HG02623 (cell line): ENCODE measurements around the gene TBCK.
A peak's percentile ranks its signal among the peaks of the same experiment; 100 is the strongest.
"Not testable (repeated sequence)": the region's sequence is repeated elsewhere in the genome, so short reads cannot be mapped to it uniquely, and the experiment has no call there.

ENCODE experiments used
- ATAC-seq: cut with Tn5 transposase; IDR thresholded peaks from one replicate; pipeline ENCODE4 v1.9.1; 2021; ENCODE audit warnings: moderate library complexity; ENCODE audit not compliant: unreplicated experiment

The TBCK gene

DNA sequence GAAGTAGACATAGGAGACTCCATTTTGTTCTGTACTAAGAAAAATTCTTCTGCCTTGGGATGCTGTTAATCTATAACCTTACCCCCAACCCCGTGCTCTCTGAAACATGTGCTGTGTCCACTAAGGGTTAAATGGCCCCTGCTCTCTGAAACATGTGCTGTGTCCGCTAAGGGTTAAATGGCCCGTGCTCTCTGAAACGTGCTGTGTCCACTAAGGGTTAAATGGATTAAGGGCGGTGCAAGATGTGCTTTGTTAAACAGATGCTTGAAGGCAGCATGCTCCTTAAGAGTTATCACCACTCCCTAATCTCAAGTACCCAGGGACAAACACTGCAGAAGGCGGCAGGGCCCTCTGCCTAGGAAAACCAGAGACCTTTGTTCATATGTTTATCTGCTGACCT lies 5.8 kb upstream of the TBCK start:
- not testable (repeated sequence) for ATAC-seq

DNA sequence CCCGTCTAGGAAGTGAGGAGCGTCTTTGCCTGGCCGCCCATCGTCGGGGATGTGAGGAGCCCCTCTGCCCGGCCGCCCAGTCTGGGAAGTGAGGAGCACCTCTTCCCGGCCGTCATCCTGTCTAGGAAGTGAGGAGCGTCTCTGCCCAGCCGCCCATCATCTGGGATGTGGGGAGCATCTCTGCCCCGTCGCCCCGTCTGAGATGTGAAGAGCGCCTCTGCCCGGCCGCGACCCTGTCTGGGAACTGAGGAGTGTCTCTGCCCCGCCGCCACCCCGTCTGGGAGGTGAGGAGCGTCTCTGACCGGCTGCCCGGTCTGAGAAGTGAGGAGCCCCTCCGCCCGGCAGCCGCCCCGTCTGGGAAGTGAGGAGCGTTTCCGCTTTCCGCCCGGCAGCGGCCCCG lies 5.2 kb upstream of the TBCK start:
- not testable (repeated sequence) for ATAC-seq

DNA sequence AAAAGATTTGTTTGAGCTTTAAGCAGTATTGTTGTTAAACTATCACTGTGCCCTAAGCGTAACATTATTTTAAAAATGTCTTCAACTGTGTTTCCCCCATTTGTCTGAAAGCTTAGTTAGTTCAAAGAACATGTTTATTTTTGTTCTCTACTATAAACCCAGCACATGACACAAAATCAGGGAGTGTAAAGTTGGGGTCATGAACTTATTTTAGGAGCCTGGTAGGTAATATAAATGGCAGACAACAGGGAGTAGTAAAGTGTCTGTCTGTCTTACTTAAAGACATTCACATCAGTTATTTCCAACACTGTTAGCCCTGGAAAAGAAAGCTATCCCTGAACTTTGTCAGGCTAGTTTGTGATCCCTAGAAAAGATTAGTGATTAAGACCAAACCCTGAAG lies 4.2 kb upstream of the TBCK start:
- no peak for ATAC-seq

DNA sequence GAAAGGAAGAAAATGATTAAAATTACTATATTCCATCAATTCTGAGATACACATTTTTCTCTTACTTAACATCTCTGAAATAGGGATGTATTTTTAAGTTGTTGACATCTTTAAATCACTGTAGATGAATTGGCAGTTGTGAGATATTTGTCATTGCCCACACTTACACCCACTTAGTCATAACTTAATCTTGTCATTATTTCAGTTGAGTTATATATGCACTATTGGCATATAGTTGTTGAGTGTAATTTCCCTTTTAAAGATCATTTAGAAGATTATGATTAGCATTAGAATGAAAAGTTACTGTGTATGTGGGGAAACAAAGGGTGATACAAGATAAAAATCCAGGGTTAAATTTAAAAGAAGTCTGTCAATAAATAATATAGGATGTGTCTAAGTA lies 2.5 kb upstream of the TBCK start:
- ATAC-seq = no peak

DNA sequence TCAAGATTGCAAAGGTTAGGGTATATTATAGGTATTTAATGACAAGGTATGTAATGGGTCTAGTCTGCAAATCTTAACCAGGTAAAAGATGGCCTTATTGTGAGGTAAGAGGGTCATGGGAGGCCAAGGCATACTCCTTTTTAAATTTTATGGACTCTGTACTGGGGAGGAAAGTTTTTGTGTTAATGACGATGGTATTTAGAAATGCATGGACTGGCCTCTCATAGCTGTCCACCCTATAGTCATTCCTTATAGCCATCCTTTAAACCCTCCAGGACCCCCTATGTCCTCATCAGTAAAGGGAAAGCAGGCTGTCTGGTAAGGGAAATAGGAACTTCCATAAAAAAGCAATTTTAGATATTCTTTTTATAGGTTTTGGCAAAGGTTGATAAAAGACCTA lies 1.8 kb upstream of the TBCK start:
- no peak for ATAC-seq

DNA sequence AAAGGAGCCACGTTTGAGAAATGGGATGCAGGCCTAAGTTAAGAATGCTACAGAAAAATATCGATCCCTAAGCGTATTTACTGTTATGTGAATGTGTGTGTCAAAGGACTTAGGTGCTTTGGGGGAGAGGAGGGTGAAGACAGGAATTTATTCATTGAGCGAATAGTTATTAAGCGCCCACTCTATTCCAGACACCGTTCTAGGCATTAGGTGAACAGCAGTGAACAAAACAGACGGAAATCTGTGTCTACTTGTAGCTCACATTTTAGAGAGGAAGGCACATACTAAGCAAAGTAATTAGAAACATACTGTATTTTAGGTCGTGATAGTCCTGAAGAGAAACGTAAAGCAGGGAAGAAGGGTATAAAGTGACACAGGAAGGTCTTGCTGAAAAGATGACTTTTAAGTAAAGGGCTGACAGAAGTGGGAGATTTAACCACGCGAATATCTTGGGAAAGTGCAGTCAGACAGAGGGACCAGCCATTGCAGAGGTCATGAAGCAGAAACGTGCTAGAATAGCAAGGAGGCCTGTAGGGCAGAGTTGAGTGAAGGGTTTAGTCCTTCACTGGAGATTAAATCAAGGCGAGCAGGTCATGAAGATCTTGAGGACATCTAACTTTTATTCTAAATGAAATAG lies 882 bp upstream of the TBCK start:
- peak; percentile 2 for ATAC-seq

DNA sequence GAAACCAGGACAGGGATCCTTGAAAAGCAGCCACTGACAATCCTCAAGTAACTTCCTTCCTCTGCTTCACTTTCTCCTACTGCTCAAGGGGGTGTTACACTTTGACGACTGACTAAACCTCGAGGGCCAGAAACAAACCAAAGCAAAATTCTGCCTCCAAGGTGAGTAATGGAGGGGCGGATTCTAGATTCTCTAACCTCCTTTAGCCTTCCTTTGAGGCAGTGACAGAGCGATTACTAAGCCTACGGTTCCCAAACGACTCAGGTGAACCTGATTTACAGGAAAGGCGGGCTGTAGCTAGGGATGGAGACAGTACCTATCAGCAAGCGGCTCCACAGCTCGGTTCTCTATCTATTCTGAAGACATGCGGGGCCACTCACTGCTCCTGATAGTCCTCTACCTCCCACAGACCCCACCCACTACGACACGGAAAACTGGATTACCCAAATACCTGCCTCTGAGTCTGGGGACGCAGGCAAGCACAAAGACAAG lies 487 bp downstream of the TBCK start:
- peak; percentile 14 for ATAC-seq

DNA sequence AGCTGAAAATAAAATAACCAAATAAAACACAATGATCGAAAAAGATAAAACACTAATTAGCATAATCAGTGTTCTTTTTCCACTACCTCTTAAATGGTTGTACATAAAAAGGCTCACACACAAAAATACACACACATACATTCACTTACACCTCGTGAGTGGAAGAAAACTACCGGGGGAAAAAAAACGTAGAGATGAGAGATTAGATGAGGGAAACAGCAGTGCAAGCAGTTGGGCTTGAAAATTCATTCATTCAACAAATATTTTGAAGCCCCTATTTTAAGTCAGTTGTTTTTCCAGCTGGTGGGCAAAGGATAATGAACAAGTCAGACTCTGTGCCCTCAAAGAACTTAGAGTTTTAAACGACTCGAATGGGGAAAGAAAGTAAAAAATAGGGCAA lies 1.0 kb downstream of the TBCK start:
- no peak for ATAC-seq

DNA sequence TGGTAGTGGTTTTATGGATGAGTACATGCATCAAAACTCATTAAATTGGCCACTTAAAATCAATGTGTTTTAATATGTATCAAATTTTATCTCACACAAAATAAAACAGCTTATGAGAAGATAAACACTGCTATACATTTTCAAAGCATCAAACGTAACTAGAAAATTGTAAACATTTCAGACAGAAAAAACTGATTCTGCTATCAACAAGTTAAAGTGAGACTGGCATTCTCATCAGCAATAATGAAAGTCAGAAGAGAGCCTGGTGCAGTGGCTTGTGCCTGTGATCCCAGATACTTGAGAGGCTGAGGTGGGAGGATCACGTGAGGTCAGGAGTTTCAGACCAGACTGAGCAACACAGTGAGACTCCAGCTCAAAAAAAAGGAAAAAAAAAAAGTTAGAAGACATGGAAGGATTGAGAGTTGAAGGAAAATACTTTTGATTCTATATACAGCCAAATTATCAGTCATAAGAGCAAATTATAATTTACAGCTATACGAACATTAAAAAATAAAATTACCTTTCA lies 2.9 kb downstream of the TBCK start:
- no peak for ATAC-seq

DNA sequence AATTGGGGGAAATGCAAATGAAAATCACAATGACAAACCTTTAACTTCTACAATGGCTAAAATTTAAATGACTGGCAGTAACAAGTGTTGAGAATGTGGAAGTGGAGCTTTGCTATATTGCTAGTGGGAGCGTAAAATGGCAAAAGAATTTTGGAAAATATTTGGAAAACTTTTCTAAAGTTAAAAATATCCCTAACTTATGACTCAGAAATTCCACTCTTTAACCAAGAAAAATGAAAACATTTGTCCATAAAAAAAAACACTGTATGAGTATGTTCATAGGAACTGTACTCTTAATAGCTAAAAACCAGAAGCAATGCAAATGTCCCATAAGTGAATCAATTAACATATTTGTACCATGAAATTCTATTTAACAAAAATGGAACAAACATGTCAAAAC lies 3.6 kb downstream of the TBCK start:
- no peak for ATAC-seq

DNA sequence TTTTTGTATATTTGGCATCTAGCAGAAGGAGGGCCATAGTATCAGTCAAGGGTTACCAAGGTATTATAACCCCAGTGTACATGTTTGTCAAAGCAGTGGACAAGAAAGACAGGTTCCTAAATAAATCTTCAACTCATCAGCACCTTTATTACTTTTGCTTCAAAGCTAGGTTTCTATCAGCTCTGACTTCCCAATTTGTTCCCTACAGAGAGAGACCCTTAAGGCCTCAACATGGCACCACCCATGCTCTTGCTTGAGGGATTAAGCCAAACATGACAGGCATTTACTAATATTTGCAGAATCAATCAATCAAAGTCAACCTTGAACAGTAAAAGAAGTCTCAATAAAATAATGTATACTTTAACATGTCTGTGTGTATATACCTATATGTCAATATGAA lies 9.4 kb downstream of the TBCK start:
- no peak for ATAC-seq

DNA sequence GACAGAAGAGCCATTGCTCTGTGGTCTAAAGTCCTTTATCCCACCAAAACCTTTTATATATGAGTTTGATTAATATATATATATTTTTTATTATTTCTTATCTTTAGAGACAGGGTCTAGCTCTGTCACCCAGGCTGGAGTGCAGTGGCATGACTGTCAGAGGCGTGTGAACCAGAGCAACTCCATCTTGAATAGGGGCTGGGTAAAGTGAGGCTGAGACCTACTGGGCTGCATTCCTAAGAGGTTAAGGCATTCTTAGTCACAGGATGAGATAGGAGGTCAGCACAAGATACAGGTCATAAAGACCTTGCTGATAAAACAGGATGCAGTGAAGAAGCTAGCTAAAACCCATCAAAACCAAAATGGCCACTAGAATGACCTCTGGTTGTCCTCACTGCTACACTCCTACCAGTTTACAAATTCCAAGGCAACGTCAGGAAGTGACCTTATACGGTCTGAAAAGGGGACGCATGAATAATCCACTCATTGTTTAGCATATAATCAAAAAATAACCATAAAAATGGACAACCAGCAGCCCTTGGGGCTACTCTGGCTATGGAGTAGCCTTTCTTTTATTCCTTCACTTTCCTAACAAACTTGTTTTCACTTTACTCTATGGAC lies 10.5 kb downstream of the TBCK start:
- no peak for ATAC-seq

DNA sequence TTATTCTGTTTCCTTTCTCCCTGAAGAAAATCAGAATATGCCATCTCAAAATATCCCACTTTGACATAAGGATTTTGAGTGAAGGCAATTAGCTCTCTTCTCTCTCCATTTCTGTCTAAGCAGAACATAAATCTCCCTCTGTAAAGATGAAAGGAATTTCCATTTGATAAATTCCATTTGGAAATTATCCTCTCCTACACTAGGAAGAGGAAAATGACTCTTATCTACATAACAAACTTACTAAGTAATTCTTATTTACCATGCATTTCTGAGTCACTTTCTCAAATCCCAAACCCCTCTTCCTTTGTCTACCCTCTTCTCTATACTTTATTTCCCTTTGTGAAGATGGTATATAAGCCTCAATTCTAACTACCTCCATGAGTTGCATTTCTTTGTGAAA lies 11.4 kb downstream of the TBCK start:
- ATAC-seq = no peak

DNA sequence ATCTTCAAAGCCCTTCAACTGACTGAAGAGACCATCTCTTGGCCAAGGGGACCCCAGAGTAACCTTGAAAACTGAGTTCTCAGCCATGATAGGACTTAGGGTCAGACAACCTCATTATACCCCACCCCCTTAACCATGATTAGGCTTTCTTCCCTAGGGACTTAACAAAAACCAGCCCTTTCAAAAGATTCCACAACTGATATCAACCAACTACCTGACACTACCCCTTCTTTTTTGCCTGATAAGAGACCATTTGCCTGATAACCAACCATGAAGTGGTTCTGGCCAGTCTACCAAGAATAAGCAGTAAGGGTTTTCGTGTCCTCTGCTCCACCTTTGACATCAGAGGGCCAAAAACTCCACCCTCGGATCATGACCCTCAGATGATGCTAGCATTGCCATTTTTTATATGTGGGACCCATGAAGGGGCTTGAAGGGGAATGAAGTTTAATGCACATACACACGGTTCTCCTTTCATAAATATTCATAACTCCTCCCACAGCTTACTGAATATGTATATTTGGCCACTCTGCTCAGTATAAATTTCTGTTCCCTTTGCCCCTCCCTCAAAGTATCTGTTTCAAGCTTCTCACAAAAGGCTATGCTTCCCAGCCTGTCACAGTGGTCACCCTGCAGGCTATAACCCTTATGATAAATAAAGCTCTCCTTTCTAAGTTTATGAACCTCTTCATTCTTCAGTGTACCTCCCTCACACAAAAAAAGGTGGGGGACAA lies 12.3 kb downstream of the TBCK start:
- ATAC-seq = no peak

DNA sequence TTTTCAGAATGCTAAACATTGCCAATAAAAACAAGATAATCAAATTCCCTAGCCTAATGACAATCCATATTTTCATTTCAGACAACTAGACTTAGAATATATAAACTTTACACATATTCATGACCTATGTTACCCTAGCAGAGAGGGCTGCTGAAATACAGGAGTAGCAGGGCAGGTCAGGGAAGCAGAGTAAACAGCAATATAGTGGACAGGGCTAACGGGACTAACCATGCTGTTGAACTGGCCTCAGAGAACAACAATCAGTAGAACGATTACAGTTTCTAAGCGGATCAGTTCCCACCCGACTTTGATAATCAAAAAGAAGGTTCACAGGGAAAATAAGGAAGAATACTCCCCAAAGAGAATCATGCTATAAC lies 14.0 kb downstream of the TBCK start:
- ATAC-seq = no peak

DNA sequence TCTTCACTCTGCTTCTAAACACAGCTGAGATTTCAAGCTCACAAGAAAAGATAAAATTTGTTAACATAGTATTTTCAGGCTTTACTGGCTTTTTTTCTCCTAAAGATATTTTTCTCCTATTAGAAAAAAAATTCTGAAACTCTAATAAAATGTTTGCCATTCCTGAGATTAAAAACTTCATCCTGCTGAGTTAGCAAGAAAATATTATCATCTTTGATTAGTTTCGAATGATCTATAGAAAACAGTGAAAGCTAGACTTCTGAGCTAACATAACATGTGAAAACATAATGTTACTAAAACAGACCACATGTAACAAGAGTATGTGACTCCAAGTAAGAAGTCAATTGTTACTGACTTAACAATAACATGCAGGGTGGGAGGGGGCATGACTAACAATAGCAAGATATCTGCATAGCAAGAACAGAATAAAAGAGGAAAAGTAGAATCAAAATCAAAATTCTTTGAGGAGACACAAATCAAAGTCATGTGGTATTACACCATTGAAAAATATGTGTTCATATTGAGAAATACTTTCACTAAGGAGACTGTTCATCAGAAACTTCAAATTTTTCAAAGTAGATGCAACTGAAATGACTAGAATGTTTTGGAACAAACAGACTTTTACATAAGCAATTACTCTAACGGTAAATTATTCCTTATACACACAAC lies 14.5 kb downstream of the TBCK start:
- no peak for ATAC-seq

DNA sequence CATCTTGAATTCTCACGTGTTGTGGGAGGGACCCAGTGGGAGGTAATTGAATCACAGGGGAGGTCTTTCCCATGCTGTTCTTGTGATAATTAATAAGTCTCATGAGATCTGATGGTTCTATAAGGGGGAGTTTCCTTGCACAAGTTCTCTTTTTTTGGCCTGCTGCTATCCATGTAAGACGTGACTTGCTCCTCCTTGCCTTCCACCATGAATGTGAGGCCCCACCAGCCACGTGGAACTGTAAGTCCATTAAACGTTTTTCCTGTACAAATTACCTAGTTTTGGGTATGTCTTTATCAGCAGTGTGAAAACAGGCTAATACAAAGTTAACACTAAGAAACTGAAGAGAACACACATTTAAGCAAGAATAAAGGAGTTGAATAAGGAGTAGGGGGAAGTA lies 16.0 kb downstream of the TBCK start:
- ATAC-seq = no peak

DNA sequence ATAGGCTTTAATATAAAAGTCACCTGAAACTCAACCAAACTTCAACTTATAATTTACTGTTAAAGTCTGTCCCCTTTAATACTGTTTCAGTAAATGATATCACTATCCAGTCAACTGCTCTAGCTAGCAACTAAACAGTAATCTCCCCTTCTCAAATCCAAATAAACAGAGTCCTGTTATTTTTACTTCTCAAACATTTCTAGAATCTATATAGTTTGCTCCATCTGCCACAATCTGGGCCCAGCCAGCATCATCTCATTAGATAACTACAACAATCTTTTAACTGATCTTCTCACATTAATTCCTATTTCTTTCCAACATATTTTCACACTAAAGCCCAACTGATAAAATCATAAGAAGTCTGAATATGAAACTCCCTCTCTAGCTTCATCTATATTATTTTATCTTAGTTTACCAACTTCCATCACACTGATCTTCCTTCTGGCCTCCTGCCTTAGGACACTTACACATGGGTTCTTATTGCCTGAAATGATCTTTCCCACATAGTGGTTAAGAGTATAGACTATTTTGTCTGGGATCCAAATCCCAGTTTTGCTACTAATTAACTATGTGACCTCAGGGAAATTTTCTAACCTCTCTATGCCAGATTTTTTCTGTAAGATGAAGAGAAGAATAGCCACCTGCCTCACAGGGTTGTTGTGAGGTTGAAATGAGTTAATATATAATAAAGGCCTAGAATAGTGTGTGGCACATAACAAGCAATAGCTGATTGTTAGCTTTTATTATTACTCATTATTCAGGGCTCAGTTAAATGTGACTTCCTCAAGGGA lies 18.6 kb downstream of the TBCK start:
- ATAC-seq = no peak

DNA sequence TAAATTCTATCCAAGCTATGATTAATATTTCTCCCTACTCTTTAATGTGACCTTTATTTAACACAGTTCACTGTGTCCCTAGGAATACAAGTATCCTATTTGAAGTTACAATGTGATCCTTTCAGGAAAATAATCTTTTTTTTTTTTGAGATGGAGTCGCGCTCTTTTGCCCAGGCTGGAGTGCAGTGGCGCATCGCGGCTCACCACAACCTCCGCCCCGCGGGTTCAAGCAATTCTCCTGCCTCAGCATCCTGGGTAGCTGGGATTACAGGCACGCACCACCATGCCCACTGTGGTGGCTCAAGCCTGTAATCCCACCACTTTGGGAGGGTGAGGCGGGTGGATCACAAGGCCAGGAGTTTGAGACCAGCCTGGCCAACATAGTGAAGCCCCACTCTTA lies 21.9 kb downstream of the TBCK start:
- no peak for ATAC-seq

DNA sequence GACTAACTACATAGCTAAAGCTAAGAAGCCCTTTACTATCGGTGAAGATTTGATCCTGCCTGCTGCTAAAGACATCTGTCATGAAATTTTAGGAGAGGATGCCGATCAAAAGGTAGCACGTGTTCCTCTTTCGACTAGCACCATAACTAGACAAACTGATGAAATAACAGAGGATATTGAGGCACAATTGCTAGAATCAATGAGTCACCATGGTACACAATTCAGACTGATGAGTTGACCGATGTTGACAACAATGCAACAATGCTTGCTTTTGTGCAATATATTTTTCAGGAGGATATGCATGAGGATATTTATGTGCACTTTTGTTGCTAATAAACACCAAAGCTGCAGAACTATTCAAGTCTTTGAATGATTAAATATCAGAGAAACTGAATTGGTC lies 24.3 kb downstream of the TBCK start:
- ATAC-seq = no peak

DNA sequence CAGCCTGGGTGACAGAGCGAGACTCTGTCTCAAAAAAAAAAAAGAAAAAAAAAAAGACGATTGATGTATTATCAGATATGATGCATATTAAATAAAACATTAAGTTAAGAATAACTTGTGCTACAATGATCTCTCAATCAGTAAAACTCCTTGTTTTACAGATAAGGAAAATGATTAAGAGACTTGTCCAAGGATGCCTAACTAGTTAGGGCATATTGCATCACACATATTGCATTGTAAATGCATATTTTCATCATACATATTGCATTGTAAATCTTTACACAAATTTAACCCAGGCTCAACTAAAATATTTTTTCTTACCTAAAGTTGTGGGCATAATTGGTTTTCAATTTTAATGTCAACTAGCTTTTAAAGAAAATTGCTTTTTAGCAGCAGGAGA lies 26.3 kb downstream of the TBCK start:
- no peak for ATAC-seq
